Psoas muscle (tissue), 8 donors: ENCODE measurements around the gene ERCC6L2. TPM values are rescaled to one million over a fixed set of nuclear protein-coding genes. Genes with fewer than 3 reads are reported as not detected.
A peak's percentile ranks its signal among the peaks of the same experiment; 100 is the strongest.

Source experiments
- ATAC-seq, 4 donors: fragments of 200-7000 bp; cut with Tn5 transposase; one replicate each; pipeline ENCODE4 v1.9.1; 2020; ENCODE audit warnings: moderate library complexity in 3 of 4, mild to moderate bottlenecking in 2 of 4
- DNase-seq, 2 donors: peaks; one replicate each; pipeline ENCODE4 v3.0.0-alpha.2; 2020
- H3K27ac ChIP-seq: fragments of 200-600 bp; one replicate; pipeline ENCODE4 v1.8.0; 2022
- H3K27me3 ChIP-seq, 3 donors: fragments of 200-600 bp in 1 of 3; one replicate each; pipeline versions ENCODE4 v1.6.1 to v1.8.0; 2013 to 2022; ENCODE audit warnings: low read length in 2 of 3, mild to moderate bottlenecking in 2 of 3, moderate library complexity in 1 of 3; ENCODE audit not compliant: insufficient read depth in 3 of 3
- H3K36me3 ChIP-seq, 2 donors: fragments of 200-600 bp in 1 of 2; one replicate each; pipeline versions ENCODE4 v1.6.1 to v1.8.0; 2013 to 2022; ENCODE audit warnings: low read depth in 1 of 2, mild to moderate bottlenecking in 1 of 2, moderate library complexity in 1 of 2; ENCODE audit not compliant: insufficient read depth in 1 of 2
- H3K4me1 ChIP-seq: fragments of 200-600 bp; one replicate; pipeline ENCODE4 v1.8.0; 2022
- H3K4me3 ChIP-seq: fragments of 200-600 bp; one replicate; pipeline ENCODE4 v1.8.0; 2022; ENCODE audit warnings: mild to moderate bottlenecking
- H3K9me3 ChIP-seq: fragments of 200-600 bp; one replicate; pipeline ENCODE4 v1.8.0; 2022
- WGBS, 3 donors: extraction: QIAGEN DNeasy Blood & Tissue Kit; methylation state at CpG; one replicate each; pipeline versions ENCODE4 v1.1.6 to v1.1.7; 2013; 5-methylcytosine and 5-hydroxymethylcytosine counted together
- intact Hi-C, 2 donors: fragments of 100-400 bp; cut with DNase I; formaldehyde crosslinking; loops; one replicate each; pipeline versions ENCODE4 v1.11.0 to v1.14.2; 2022
- polyA plus RNA-seq, 3 donors: library from polyadenylated mRNA; stranded (reverse); fragments of 200-250 nt; gene quantifications; one replicate each; pipeline ENCODE4 v1.2.3, GENCODE V29; 2013
- total RNA-seq, 4 donors: library from RNA; stranded (reverse); fragmentation: NEBNext Ultra II Directional in 2 of 4; extraction: Animal tissue kit (Norgen Biotek cat#: 25700) in 2 of 4; gene quantifications; one replicate each; pipeline versions ENCODE4 v1.2.1 to v1.2.4, GENCODE V29; 2021 to 2023
- TF ChIP-seq, protein P1 (sequence below): fragments of 200-600 bp; IDR thresholded peaks from one replicate; pipeline ENCODE4 v1.8.0; 2022; ENCODE audit warnings: antibody characterized with exemption
- donor health status: healthy with polysubstance abuse.
- donor health status: DM: no; HTN: no; CAD: no; lungs with moderate emphysema.
- donor health status: Bipolar disorder and iron deficiency.
- donor health status: healthy.
- donor health status: DM: yes; HTN: yes; CAD: no.
- donor health status: DM: no; HTN: no; CAD: no.
- donor health status: DM: no; HTN: no; CAD: no.
- donor health status: DM: yes; HTN: yes; CAD: no.

ERCC6L2 gene
- total and polyA plus RNA-seq, 7 donors, result 6.9 to 27.1 (median 19.8) TPM

DNA sequence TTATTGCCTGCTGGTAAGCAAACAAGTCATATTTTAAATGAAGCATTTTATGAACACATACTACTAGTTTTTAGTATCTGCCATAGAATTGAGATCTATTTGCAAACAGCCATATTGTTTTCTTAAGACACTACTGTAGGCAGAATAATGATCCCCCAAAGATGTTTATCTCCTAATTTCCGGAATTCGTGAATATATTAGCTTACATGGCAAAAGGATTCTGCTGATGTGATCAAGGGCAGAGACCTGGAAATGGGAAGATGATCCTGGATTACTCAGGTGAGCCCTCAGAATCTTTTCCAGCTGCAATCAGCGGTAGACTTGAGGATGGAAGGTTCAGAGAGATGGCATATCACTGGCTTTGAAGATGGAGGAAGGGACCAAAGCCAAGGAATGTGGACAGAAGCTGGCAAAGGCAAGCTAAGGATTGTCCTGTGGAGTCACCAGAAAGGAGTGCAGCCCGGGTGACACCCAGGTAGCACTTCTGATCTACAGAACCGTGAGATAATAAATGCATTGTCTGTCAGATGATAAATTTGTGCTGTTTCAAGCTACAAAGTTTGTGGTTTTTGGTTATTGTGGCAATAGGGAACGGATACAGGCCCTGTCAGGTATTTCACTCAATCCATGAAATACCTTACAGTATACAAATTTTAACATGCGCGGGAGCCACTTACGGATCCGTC lies 1.0 kb upstream of the ERCC6L2 start:
- intact Hi-C loops, result loop anchor here in 1 of 2 donors (10.0 kb wide), 1 partner anchor 560 kb away; the partner anchor contains the start of gene FANCC
- Histone ChIP-seq H3K4me1 (peaks cover 13% of the 10 kb centered on the region), H3K27me3 (no peaks in the 10 kb centered on the region), H3K9me3 (no peaks in the 10 kb centered on the region), H3K36me3 (peaks cover 0 to 8% of the 10 kb centered on the region in 2 donors), H3K27ac (peak overlapping the region; percentile 100), H3K4me3 (no peak overlapping the region)
- ATAC-seq, result no peak
- TF ChIP-seq, protein P1, sequence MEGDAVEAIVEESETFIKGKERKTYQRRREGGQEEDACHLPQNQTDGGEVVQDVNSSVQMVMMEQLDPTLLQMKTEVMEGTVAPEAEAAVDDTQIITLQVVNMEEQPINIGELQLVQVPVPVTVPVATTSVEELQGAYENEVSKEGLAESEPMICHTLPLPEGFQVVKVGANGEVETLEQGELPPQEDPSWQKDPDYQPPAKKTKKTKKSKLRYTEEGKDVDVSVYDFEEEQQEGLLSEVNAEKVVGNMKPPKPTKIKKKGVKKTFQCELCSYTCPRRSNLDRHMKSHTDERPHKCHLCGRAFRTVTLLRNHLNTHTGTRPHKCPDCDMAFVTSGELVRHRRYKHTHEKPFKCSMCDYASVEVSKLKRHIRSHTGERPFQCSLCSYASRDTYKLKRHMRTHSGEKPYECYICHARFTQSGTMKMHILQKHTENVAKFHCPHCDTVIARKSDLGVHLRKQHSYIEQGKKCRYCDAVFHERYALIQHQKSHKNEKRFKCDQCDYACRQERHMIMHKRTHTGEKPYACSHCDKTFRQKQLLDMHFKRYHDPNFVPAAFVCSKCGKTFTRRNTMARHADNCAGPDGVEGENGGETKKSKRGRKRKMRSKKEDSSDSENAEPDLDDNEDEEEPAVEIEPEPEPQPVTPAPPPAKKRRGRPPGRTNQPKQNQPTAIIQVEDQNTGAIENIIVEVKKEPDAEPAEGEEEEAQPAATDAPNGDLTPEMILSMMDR, result no peak
- no peak for DNase-seq
- 21 to 24% (median 24%) methylated on average over 10 of the region's 10 CpGs for WGBS, 3 donors

GRCh38 chr9:95874989-95875304 lies 544 bp upstream of the ERCC6L2 start:
- intact Hi-C loops, result loop anchor here in 1 of 2 donors (1.0 to 10.0 kb wide), 2 partner anchors 369 to 560 kb away; partner anchors contain the start of gene FANCC
- H3K4me3 ChIP-seq, result no peak overlapping the region
- peak overlapping the region; percentile 100 for H3K27ac ChIP-seq

GRCh38 chr9:95876138-95876444 lies 600 bp downstream of the ERCC6L2 start:
- H3K9me3 ChIP-seq, result no peaks in the 10 kb centered on the region
- no peak overlapping the region for H3K4me3 ChIP-seq
- peaks cover 0 to 4% of the 10 kb centered on the region in 2 donors for H3K36me3 ChIP-seq
- peak overlapping the region; percentile 100 for H3K27ac ChIP-seq
- peaks cover 22% of the 10 kb centered on the region for H3K4me1 ChIP-seq
- intact Hi-C loops, result loop anchor here in 1 of 2 donors (10.0 kb wide), 1 partner anchor 561 kb away; the partner anchor contains the start of gene FANCC
- H3K27me3 ChIP-seq, result no peaks in the 10 kb centered on the region
- ATAC-seq (no peak), DNase-seq (no peak)
- TF ChIP-seq, protein P1, result no peak
- WGBS, 3 donors, result 0 to 1% (median 1%) methylated on average over 9 of the region's 9 CpGs

More at GRCh38 chr9:95874989-95875304, 544 bp upstream of the ERCC6L2 start:
- DNase-seq (peak; percentile 66 to 80), ATAC-seq (peak; percentile 50 to 62 (median 54))
- Histone ChIP-seq H3K9me3 (no peaks in the 10 kb centered on the region), H3K27me3 (no peaks in the 10 kb centered on the region), H3K4me1 (peaks cover 18% of the 10 kb centered on the region), H3K36me3 (peaks cover 0 to 8% of the 10 kb centered on the region in 2 donors)
- TF ChIP-seq, protein P1, result no peak
- 0% methylated on average over 20 of the region's 20 CpGs for WGBS, 3 donors

- ATAC-seq, result no peak
- 31 to 38% (median 34%) methylated on average over 3 of the region's 3 CpGs for WGBS, 3 donors
- Histone ChIP-seq H3K9me3 (no peaks in the 10 kb centered on the region), H3K27ac (peak overlapping the region; percentile 100), H3K4me3 (no peak overlapping the region), H3K4me1 (peaks cover 22% of the 10 kb centered on the region), H3K36me3 (peaks cover 0 to 9% of the 10 kb centered on the region in 2 donors), H3K27me3 (no peaks in the 10 kb centered on the region)
- intact Hi-C loops, result loop anchor here in 1 of 2 donors (10.0 kb wide), 1 partner anchor 562 kb away; the partner anchor contains the start of gene FANCC
- TF ChIP-seq, protein P1, result no peak
- no peak for DNase-seq
These were observed 1.1 kb downstream of the ERCC6L2 start for GRCh38 chr9:95876595-95876994.
